Measurements from ENCODE around the gene SND1.

The SND1 gene

GRCh38 chr7:127731431-127732080, 79.6 kb downstream of the SND1 start:
- TF ChIP-seq REST (IDR thresholded peaks at IDR 0.05; ENCODE audit: low read depth), result no peak
- no peak for TF ChIP-seq CREB1 (IDR thresholded peaks at IDR 0.05; ENCODE audit: low read depth)
- TF ChIP-seq RAD21 (IDR thresholded peaks at IDR 0.05; ENCODE audit: low read depth), result no peak
- TF ChIP-seq TEAD4 (IDR thresholded peaks at IDR 0.05), result no peak
- no peak for TF ChIP-seq ZBTB7A (IDR thresholded peaks at IDR 0.05; ENCODE audit: low read depth)
- no peak for TF ChIP-seq MAX (IDR thresholded peaks at IDR 0.05)
- TF ChIP-seq YY1 (IDR thresholded peaks at IDR 0.05; ENCODE audit: low read depth), result no peak
- no peak for TF ChIP-seq FOXM1 (IDR thresholded peaks at IDR 0.05; ENCODE audit: borderline replicate concordance, low read depth)
- TF ChIP-seq EGR1 (IDR thresholded peaks at IDR 0.05), result no peak
- TF ChIP-seq TCF12 (IDR thresholded peaks at IDR 0.05; ENCODE audit: low read depth), result no peak
- no peak for TF ChIP-seq NFIC (IDR thresholded peaks at IDR 0.05)
- no peak for TF ChIP-seq TAF1 (IDR thresholded peaks at IDR 0.05; ENCODE audit: low read depth)
- TF ChIP-seq CEBPB (IDR thresholded peaks at IDR 0.05), result no peak
- no peak for TF ChIP-seq USF1 (IDR thresholded peaks at IDR 0.05)

- TF ChIP-seq EGR1 (IDR thresholded peaks at IDR 0.05), result no peak
- no peak for TF ChIP-seq TAF1 (IDR thresholded peaks at IDR 0.05; ENCODE audit: low read depth)
- TF ChIP-seq REST (IDR thresholded peaks at IDR 0.05; ENCODE audit: low read depth), result no peak
- TF ChIP-seq NFIC (IDR thresholded peaks at IDR 0.05), result no peak
- TF ChIP-seq TEAD4 (IDR thresholded peaks at IDR 0.05), result no peak
- TF ChIP-seq FOXM1 (IDR thresholded peaks at IDR 0.05; ENCODE audit: borderline replicate concordance, low read depth), result no peak
- TF ChIP-seq MAX (IDR thresholded peaks at IDR 0.05), result no peak
- no peak for TF ChIP-seq CEBPB (IDR thresholded peaks at IDR 0.05)
- TF ChIP-seq YY1 (IDR thresholded peaks at IDR 0.05; ENCODE audit: low read depth), result no peak
- TF ChIP-seq RAD21 (IDR thresholded peaks at IDR 0.05; ENCODE audit: low read depth), result no peak
- no peak for TF ChIP-seq CREB1 (IDR thresholded peaks at IDR 0.05; ENCODE audit: low read depth)
- TF ChIP-seq ZBTB7A (IDR thresholded peaks at IDR 0.05; ENCODE audit: low read depth), result no peak
- no peak for TF ChIP-seq TCF12 (IDR thresholded peaks at IDR 0.05; ENCODE audit: low read depth)
- TF ChIP-seq EP300 (IDR thresholded peaks at IDR 0.05; ENCODE audit: borderline replicate concordance), result no peak
- no peak for TF ChIP-seq USF1 (IDR thresholded peaks at IDR 0.05)
These were observed 80.3 kb downstream of the SND1 start for GRCh38 chr7:127732306-127732705.

GRCh38 chr7:127733986-127734385, 82.0 kb downstream of the SND1 start:
- TF ChIP-seq TAF1 (IDR thresholded peaks at IDR 0.05; ENCODE audit: low read depth), result no peak
- TF ChIP-seq REST (IDR thresholded peaks at IDR 0.05; ENCODE audit: low read depth), result no peak
- no peak for TF ChIP-seq EP300 (IDR thresholded peaks at IDR 0.05; ENCODE audit: borderline replicate concordance)
- no peak for TF ChIP-seq YY1 (IDR thresholded peaks at IDR 0.05; ENCODE audit: low read depth)
- no peak for TF ChIP-seq EGR1 (IDR thresholded peaks at IDR 0.05)
- no peak for TF ChIP-seq NFIC (IDR thresholded peaks at IDR 0.05)
- no peak for TF ChIP-seq USF1 (IDR thresholded peaks at IDR 0.05)
- no peak for TF ChIP-seq FOXM1 (IDR thresholded peaks at IDR 0.05; ENCODE audit: borderline replicate concordance, low read depth)
- no peak for TF ChIP-seq ZBTB7A (IDR thresholded peaks at IDR 0.05; ENCODE audit: low read depth)
- no peak for TF ChIP-seq CREB1 (IDR thresholded peaks at IDR 0.05; ENCODE audit: low read depth)
- no peak for TF ChIP-seq RAD21 (IDR thresholded peaks at IDR 0.05; ENCODE audit: low read depth)

- TF ChIP-seq CEBPB (IDR thresholded peaks at IDR 0.05) (no peak), USF1 (IDR thresholded peaks at IDR 0.05) (no peak), TAF1 (IDR thresholded peaks at IDR 0.05; ENCODE audit: low read depth) (no peak), EGR1 (IDR thresholded peaks at IDR 0.05) (no peak), ZBTB7A (IDR thresholded peaks at IDR 0.05; ENCODE audit: low read depth) (no peak), YY1 (IDR thresholded peaks at IDR 0.05; ENCODE audit: low read depth) (no peak), FOXM1 (IDR thresholded peaks at IDR 0.05; ENCODE audit: borderline replicate concordance, low read depth) (no peak), EP300 (IDR thresholded peaks at IDR 0.05; ENCODE audit: borderline replicate concordance) (no peak), TEAD4 (IDR thresholded peaks at IDR 0.05) (no peak)
These were observed 84.5 kb downstream of the SND1 start for GRCh38 chr7:127736511-127736910.

Measured in Ishikawa (cell line).